ENCODE measurements around the gene PPAN.

Gene PPAN

DNA sequence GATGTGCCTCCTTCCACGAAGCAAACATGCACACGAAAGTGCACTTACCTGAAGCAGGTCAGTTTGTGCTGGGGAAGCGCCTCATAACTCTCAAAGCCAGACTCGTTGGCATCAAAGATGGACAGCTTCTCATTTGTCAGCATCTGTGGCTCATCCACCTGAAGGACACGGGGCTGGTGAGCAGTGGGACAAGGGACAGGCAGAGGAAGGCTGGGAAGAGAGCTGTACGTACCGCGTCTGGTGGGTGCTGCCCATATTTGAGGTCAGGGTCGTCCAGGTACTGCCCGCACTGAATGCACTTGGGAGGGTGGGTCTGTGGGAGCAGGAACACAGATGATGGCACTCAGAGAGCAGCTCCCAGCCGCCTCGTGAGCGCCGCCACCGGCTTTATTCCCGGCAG, 53.4 kb downstream of the PPAN start:
- Histone ChIP-seq H3K36me3 (ENCODE audit: insufficient read depth) (peaks cover 22% of the 10 kb centered on the region; the same call in 1 of the 2 replicates), H3K4me2 (no peak overlapping the region)
- TF ChIP-seq, protein P1, sequence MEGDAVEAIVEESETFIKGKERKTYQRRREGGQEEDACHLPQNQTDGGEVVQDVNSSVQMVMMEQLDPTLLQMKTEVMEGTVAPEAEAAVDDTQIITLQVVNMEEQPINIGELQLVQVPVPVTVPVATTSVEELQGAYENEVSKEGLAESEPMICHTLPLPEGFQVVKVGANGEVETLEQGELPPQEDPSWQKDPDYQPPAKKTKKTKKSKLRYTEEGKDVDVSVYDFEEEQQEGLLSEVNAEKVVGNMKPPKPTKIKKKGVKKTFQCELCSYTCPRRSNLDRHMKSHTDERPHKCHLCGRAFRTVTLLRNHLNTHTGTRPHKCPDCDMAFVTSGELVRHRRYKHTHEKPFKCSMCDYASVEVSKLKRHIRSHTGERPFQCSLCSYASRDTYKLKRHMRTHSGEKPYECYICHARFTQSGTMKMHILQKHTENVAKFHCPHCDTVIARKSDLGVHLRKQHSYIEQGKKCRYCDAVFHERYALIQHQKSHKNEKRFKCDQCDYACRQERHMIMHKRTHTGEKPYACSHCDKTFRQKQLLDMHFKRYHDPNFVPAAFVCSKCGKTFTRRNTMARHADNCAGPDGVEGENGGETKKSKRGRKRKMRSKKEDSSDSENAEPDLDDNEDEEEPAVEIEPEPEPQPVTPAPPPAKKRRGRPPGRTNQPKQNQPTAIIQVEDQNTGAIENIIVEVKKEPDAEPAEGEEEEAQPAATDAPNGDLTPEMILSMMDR (conservative IDR thresholded peaks at IDR 0.05; ENCODE audit: low read depth, low read length), result no peak

More for the DNA sequence above, 53.4 kb downstream of the PPAN start:
- H3K79me2 ChIP-seq (ENCODE audit: insufficient read depth, low read depth), result no peaks in the 10 kb centered on the region; the same call in 1 of the 2 replicates
- no peak overlapping the region for H3K4me3 ChIP-seq (IDR thresholded peaks at IDR 0.05; ENCODE audit: insufficient read depth, low read depth, low read length)
- H2AFZ ChIP-seq (ENCODE audit: low read depth), result no peak overlapping the region
- peaks cover 5% of the 10 kb centered on the region for H3K4me1 ChIP-seq (ENCODE audit: low read depth, poor library complexity, severe bottlenecking)
- H4K20me1 ChIP-seq (ENCODE audit: insufficient read depth), result no peaks in the 10 kb centered on the region
- no peak overlapping the region for H3K27ac ChIP-seq
- no peak overlapping the region for H3K9ac ChIP-seq
- H3K27me3 ChIP-seq (ENCODE audit: insufficient read depth, low read depth), result no peaks in the 10 kb centered on the region
